ENCODE measurements around the gene CNNM2. TPM values are rescaled to one million over a fixed set of nuclear protein-coding genes. Genes with fewer than 3 reads are reported as not detected.

The CNNM2 gene
- total and polyA plus RNA-seq, 8 donors = 6.0 to 10.3 (median 8.3) TPM

DNA sequence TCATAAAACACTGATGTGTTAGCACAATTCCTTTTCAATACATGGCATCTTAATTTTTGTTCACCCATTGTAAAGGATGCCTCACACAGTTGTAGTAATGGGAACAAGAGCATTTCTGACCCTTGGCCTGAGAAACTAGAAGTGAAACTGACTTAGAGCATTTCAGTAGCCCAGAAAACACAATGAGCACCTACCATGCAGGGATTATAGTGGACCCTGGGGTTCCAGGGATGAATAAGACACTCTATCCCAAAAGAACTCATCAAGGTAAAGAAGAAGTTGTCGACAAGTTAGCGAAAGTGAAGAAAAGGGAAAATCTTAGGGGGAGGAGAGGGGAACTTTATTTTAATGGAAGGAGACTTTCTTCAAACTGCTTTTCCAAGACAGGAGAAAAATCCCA, 149.4 kb downstream of the CNNM2 start:
- no peaks in the 10 kb centered on the region for H3K36me3 ChIP-seq
- H3K4me1 ChIP-seq = peaks cover 0 to 10% of the 10 kb centered on the region in 2 donors
- DNase-seq (no peak), ATAC-seq (no peak)
- H3K27ac ChIP-seq = no peak overlapping the region
- intact Hi-C loops (cut with DNase I) = loop anchor here in 1 of 2 donors (5.0 kb wide), 1 partner anchor 150 kb away; the partner anchor contains the start of gene CNNM2
- TF ChIP-seq, protein P1, sequence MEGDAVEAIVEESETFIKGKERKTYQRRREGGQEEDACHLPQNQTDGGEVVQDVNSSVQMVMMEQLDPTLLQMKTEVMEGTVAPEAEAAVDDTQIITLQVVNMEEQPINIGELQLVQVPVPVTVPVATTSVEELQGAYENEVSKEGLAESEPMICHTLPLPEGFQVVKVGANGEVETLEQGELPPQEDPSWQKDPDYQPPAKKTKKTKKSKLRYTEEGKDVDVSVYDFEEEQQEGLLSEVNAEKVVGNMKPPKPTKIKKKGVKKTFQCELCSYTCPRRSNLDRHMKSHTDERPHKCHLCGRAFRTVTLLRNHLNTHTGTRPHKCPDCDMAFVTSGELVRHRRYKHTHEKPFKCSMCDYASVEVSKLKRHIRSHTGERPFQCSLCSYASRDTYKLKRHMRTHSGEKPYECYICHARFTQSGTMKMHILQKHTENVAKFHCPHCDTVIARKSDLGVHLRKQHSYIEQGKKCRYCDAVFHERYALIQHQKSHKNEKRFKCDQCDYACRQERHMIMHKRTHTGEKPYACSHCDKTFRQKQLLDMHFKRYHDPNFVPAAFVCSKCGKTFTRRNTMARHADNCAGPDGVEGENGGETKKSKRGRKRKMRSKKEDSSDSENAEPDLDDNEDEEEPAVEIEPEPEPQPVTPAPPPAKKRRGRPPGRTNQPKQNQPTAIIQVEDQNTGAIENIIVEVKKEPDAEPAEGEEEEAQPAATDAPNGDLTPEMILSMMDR (IDR thresholded peaks at IDR 0.05) = no peak
- H3K9me3 ChIP-seq = no peaks in the 10 kb centered on the region
- H3K27me3 ChIP-seq = no peaks in the 10 kb centered on the region
- no peak overlapping the region for H3K4me3 ChIP-seq

DNA sequence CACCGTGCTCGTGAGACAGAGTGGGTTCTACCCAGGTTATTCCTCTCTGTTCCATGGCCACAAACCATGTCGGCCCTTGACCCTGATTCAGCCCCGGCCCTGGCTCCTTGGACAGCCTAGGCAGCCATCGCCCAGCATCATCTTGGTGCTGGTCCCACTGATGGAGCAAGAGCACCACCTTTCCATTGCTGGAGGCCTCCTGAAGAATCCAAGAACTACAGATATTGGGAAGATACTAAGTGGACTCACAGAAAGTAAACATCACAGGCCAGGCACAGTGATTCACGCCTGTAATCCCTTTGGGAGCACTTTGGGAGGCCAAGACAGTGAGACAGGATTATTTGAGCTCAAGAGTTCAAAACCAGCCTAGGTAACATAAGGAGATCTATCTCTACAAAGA, 149.9 kb downstream of the CNNM2 start:
- ATAC-seq = no peak
- no peaks in the 10 kb centered on the region for H3K9me3 ChIP-seq

DNA sequence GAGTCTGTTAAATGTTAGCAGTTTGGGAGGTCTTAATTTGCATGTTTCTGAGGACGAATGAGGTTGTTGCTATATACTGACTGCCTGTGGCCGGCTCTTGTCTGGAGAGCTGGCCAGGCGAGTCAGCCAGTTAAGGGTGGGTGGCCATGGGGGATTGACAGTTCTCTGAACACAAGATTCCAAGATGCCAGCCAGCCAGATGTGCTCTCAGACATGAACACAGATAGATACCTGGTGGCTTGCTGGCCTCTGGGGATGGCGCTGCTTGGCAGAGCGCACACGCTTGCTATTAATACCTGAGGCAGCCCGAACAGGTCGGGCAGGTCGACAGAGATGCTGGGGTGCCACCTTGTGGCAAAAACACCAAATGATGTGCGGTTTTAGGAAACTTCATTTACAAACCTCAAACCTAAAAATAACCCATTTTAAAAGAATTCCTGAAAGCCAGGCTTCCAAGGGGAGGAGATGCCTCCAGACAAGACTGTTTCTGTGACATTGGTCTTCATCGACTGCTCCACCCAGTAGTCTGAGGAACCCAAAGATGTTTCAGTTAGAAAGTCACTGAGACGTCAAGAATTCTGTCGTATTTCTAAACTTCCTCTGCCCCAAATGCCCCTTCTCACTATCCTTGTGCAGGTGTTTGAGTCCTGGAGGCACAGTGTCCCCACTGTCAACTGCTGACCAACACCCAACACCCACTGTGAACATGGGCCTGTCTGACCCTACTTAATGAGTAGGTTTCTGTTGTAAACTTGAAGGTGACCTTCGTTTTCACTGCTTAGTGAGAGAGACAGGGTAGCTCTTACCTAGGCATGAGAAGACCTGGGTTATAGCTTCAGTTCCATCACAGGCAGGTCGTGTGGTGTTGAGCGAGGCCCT, 151.6 kb downstream of the CNNM2 start:
- DNase-seq = peak; percentile 25 to 76 (median 61)
- H3K4me1 ChIP-seq = peaks cover 0 to 10% of the 10 kb centered on the region in 2 donors
- no peaks in the 10 kb centered on the region for H3K36me3 ChIP-seq
- no peak overlapping the region for H3K27ac ChIP-seq
- H3K27me3 ChIP-seq = no peaks in the 10 kb centered on the region
- TF ChIP-seq, protein P1 (IDR thresholded peaks at IDR 0.05) = peak; percentile 52 to 58
- H3K9me3 ChIP-seq = no peaks in the 10 kb centered on the region
- intact Hi-C loops (cut with DNase I) = loop anchor here in 1 of 2 donors (5.0 kb wide), 1 partner anchor 152 kb away; the partner anchor contains the start of gene CNNM2
- peak; percentile 97 for ATAC-seq
- no peak overlapping the region for H3K4me3 ChIP-seq

More for the DNA sequence above, 149.9 kb downstream of the CNNM2 start:
- TF ChIP-seq, protein P1 (IDR thresholded peaks at IDR 0.05) = no peak
- no peaks in the 10 kb centered on the region for H3K36me3 ChIP-seq
- intact Hi-C loops (cut with DNase I) = loop anchor here in 1 of 2 donors (5.0 kb wide), 1 partner anchor 151 kb away; the partner anchor contains the start of gene CNNM2
- DNase-seq = no peak
- no peak overlapping the region for H3K27ac ChIP-seq
- H3K4me3 ChIP-seq = no peak overlapping the region
- H3K27me3 ChIP-seq = no peaks in the 10 kb centered on the region
- H3K4me1 ChIP-seq = peaks cover 0 to 10% of the 10 kb centered on the region in 2 donors

DNA sequence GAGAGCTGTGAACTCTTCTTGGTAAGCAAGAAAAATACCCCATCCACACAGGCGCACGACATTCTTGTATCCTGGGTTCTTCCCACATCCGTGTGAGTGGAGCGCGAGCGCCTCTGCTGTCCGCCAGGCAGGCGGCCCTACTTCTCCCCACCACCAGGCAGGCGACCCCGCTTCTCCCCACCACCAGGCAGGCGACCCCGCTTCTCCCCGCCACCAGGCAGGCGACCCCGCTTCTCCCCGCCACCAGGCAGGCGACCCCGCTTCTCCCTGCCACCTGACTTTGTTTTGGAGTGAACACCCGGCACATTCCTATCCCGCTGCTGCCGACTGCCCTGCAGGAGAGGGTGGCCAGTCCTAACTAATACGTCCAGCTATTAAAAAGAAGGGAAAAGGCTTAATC, 154.2 kb downstream of the CNNM2 start:
- H3K36me3 ChIP-seq = peaks cover 0 to 12% of the 10 kb centered on the region in 2 donors
- ATAC-seq (no peak), DNase-seq (no peak)
- no peak overlapping the region for H3K27ac ChIP-seq
- TF ChIP-seq, protein P1 (IDR thresholded peaks at IDR 0.05) = no peak
- H3K9me3 ChIP-seq = no peaks in the 10 kb centered on the region
- H3K4me3 ChIP-seq = no peak overlapping the region
- intact Hi-C loops (cut with DNase I) = no loop called here
- H3K27me3 ChIP-seq = no peaks in the 10 kb centered on the region
- peaks cover 0 to 10% of the 10 kb centered on the region in 2 donors for H3K4me1 ChIP-seq

DNA sequence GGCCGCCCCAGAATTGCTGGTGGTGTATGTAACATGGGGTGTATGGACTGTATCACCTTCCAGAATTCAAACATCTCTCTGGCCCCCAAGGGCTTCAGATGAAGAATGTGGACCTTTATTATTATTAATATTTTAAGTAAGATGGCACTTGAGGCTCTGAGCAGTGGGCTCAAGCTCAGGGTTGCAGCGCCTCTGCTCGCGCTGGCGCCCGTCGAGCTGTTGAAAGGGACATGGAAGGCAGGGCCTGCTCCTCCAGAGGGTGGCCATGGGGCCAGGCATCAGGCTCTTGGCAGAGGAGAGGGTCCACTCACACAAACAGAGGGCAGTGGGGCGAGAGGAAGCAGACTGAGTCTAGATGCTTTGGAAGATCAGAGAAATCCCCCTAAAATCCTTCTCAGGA, 154.8 kb downstream of the CNNM2 start:
- TF ChIP-seq, protein P1 (IDR thresholded peaks at IDR 0.05) = no peak
- Histone ChIP-seq H3K27ac (no peak overlapping the region), H3K27me3 (no peaks in the 10 kb centered on the region), H3K9me3 (no peaks in the 10 kb centered on the region), H3K4me3 (no peak overlapping the region), H3K36me3 (peaks cover 0 to 18% of the 10 kb centered on the region in 2 donors), H3K4me1 (peaks cover 0 to 10% of the 10 kb centered on the region in 2 donors)
- DNase-seq (no peak), ATAC-seq (no peak)
- intact Hi-C loops (cut with DNase I) = no loop called here
